Mucosa of gallbladder (tissue), 1 donor: ENCODE measurements around the gene CLCNKA. TPM values are rescaled to one million over a fixed set of nuclear protein-coding genes. Genes with fewer than 3 reads are reported as not detected.
"Not testable (repeated sequence)": the region's sequence is repeated elsewhere in the genome, so short reads cannot be mapped to it uniquely, and the experiment has no call there.

Source experiments
- DNase-seq: peaks from one replicate; pipeline ENCODE4 v3.0.0-alpha.2; 2020; ENCODE audit warnings: low spot score
- total RNA-seq: library from RNA; stranded (reverse); gene quantifications from one replicate; pipeline ENCODE4 v1.2.1, GENCODE V29; 2021
- donor health status: DM: no; HTN: no; CAD: no.

CLCNKA gene
- total RNA-seq, 1 donor from 2014 or later, result 0.32 TPM

DNA sequence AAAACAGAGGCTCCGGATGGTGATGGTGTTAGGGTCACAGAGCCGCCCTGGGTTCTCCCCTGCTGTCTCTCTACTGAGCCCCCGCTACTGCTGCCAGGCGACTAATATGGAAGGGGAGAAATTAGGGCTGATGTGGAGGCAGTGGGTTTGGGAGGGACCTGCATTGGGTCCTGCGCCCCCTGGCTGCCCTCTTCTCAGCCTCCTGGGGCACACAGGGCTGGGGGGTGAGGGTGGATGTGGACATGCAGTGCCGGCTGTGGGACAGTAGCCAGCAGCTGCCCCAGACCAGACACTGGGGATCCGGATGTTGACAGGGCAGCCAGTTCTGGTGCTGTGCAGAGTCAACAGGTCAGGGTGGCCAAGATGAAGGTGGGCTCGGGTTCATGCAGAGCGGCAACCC is 20.3 kb downstream of the CLCNKA start:
- DNase-seq, result no peak

DNA sequence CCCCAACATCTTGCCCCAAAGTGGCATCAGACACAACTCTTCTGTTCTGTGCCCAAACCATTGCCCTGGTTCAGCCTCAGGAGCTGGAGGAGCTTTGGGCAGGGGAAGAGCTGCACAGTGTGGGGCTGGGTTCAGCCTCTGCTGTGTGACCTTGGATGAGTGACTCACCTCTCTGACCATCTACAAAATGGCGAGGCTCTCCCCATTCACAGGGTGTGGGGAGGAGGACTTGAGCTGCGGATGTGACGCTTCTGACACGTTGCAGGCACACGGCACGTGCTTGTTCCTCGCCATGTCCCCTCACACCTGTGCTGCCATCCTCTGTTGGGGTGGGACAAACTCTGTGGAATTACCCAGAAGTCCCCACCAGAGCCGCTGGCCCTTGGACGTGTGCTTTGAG is 20.8 kb downstream of the CLCNKA start:
- not testable (repeated sequence) for DNase-seq

DNA sequence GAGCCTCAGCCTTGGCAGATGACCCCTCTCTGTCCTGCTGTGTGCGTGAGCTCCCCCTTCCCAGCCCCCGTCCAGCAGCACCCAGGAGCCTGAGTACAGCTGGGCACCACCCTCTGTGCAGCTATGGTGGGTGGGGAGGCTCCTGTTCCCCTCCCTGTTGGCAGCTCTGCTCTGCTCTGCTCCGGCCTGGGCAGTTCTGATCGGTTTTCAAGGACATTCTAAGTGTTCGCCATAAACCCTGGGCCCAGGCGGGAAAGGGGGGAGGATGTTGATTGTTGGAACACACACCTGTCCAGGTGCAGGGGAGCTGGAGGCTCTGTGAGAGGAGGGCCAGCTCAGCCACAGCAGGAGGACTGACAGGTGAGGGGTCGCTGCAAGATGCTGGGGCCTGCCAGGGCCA is 21.7 kb downstream of the CLCNKA start, which contains the start of gene CLCNKB:
Gene CLCNKB, plus strand, starts transcription at position 262 of the 400 bp plus-strand sequence. CDS start 711 bp downstream, outside the sequence.
- no peak for DNase-seq

DNA sequence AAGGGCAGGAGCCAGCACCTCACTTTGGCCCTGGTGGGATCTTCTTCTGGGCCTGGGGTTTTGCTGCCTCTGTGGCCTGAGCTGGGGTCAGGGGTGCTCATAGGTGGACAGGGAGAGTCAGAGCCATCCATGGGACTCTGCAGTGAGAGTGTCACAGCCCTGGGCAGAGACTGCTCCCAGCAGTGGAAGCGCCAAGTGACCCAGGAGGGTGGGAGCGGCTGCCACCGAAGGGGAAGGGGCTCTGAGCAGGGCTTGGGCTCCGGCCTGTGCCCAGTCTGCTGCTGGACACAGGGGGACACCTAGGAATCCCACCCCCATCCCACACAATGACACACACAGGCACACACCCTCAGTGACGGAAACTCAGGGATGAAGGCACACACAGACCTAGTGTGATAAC is 22.1 kb downstream of the CLCNKA start:
- no peak for DNase-seq

DNA sequence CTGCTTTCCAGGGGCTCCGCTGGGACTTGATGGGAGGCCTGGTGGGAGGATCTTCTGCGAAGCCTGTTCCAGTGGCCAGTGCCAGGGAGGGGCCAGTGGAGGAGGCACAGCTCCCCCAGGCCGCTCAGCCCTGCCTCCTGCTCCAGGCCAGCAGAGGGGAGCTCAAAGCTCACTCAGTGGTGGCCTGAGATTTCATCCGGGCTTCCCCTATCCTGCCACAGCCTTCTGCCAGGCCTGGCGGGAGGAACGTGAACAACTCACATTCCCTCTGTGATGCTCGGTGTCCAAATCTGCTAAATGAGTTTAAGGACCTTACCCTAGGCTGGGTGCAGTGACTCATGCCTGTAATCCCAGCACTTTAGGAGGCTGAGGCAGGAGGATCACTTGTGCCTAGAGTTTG is 25.0 kb downstream of the CLCNKA start:
- DNase-seq, result no peak

DNA sequence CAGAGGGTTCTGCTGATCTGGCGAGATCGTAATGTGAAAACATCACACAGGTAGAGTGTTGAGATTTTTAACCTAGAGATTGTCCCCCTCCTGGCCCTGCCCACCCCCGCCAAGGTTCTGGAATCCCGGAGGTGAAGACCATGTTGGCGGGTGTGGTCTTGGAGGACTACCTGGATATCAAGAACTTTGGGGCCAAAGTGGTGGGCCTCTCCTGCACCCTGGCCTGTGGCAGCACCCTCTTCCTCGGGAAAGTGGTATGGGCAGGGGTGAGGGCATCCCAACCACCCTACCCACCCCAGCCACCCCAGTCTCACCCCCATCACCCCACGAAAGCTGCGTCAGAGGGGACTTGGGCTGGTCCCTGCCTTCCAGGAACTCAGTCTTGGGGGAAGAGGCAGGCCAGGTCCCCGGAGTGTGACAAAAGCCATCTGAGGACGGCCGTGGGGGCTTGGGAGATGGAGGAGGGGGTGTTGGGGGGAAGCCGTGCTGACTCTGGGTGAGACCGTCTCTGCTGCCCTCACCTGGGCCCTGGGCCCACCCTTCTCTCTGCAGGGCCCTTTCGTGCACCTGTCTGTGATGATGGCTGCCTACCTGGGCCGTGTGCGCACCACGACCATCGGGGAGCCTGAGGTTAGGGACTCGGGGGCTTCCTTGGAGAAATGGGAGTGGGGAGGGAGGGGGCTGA is 26.1 kb downstream of the CLCNKA start:
- no peak for DNase-seq

DNA sequence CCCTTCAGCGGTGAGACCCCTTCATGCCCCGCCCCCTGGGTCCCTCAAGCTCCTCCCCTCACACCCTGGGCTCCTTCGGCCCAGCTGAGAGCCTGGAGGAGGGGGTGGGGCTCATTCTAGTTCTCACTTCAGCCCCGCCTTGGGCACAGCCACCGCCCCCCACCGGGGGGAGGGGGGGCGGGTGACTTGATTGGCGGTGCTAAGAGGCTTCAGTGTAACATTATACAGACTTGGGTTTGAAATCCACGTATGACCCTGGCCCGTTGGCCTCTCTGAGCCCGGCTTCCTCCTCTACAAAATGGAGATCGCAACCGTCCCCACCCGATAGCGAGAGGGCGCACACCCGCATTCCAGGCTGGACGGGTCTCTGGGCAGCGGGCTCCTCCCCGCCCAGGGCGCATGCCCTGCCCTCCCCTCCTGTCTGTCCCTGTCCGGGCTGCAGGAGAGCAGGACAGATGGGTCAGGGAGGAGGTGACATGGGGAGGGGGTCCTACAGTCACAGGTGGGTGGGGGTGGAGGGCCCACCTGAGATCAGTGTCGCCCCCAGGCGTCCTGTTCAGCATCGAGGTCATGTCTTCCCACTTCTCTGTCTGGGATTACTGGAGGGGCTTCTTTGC is 26.8 kb downstream of the CLCNKA start:
- no peak for DNase-seq

DNA sequence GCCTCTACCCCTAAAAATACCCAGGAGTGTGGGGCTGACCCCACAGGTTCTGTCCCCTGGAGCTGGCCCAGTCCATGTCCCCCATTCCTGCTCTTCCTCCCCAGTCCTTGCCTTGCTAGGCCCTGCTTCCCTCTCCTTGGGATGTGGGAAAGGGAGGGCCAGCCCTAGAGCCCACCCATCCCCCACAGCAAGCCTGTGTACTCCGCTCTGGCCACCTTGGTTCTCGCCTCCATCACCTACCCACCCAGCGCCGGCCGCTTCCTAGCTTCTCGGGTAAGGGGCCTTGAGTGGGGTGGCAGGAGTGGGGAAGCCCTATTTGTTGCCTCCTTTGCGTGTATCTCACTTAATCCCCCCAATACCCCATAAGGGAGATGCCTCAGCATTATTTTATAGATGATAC is 28.5 kb downstream of the CLCNKA start:
- no peak for DNase-seq

DNA sequence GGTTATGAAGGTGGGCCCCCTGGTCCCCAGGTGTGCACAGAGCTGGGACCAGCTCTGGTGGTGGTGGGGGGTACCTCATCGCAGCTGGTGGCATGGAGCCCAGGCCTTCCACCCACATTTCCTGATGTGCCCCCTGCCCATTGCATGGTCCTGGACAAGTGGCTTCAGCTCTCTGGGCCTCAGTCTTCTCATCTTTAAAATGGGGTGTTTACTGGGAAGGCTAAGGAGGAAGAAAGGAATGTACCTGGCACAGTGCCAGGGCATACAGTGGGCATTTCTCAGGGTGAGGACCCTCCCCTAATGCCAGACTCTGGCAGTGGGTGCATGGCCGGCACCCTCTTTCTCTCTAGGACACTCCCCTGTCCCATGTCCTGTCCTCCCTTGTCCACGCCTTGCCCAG is 29.2 kb downstream of the CLCNKA start:
- DNase-seq, result no peak

DNA sequence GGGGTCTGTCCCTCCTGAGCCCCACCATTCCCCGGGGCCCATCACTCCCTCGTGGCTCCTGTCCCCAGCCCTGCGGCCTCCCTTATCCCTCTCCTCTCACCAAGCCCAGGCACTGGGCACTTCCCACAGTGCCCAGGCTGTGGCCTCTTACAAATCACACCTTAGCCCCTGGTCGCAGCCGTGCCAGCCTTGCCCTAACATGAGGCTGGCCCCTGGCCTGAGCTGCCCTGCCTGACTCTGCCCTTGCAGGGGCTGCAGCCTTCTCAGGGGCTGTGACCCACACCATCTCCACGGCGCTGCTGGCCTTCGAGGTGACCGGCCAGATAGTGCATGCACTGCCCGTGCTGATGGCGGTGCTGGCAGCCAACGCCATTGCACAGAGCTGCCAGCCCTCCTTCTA is 30.1 kb downstream of the CLCNKA start:
- DNase-seq, result not testable (repeated sequence)

DNA sequence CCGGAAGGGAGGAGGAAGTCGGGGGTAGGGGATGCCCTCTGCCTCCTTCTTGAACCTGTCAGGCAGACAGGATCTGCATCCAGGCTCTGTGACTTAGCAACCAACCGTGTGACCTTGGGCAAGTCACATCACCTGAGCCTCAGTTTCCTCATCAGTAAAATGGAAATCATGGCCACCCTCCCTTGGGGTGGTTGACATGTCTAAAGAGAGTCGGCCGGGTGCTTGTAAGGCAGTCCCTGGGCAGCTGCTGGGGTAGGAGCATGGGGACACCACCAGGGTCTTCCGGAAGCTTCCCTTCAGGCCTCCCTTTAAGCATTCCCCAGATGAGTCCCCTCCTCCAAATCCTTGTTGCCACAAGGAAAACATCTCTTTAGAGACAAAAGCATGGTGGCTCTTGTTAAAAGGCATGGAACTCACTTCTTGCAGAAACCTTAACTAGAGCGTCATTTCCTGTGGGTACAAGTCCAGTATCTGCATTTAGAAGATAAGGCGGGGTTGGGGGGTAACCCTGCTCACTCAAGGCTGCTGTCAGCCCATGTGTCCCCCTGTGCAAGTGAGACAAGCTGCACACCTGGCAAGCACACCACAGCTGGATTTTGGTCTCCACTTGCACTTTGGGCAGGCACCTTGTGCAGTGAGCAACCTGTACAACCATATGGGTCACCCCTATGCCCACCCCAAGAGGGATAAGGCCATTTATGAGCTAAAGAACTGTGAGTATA is 32.1 kb downstream of the CLCNKA start:
- DNase-seq, result no peak

DNA sequence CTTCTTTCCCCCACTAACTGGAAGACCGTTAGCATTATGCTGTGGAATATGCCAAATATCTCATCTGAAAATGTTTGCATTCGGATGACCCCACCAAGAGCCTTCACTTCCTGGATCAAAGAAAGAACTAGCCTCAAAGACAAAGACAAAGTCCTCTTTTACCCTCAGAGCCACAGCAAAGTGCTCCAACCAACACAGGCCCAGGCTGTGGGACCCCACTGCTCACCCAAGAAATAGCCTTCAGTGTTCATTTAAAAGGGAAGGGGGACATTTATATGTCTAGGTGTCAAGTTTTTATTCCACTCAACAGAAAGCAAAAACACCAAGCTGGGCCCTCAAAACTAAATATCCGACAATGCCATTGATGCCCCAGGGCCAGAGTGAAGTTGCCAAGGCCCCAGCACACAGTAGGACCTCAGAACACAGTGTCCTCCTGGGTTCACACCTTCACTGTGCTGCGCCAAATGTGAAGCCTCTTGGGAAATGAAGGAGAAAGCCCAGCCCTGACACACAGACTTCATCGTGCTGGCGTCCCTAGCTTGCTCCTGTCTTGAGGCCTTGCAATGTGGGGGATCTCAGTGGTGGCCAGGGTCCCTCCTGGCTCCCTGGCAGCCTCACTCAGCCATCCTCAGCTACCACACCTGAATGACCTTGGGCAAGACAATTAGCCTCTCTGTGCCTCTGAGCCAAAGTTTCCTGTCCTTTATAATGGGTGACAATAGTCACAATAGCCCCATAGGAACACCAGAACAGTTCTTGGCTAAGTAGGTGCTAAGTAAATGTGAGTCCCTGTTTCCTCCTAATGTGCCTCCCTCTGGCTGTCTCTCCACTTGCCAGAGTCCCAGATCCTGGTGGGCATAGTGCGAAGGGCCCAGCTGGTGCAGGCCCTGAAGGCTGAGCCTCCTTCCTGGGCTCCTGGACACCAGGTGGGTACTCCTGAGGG is 33.0 kb downstream of the CLCNKA start:
- DNase-seq, result no peak

DNA sequence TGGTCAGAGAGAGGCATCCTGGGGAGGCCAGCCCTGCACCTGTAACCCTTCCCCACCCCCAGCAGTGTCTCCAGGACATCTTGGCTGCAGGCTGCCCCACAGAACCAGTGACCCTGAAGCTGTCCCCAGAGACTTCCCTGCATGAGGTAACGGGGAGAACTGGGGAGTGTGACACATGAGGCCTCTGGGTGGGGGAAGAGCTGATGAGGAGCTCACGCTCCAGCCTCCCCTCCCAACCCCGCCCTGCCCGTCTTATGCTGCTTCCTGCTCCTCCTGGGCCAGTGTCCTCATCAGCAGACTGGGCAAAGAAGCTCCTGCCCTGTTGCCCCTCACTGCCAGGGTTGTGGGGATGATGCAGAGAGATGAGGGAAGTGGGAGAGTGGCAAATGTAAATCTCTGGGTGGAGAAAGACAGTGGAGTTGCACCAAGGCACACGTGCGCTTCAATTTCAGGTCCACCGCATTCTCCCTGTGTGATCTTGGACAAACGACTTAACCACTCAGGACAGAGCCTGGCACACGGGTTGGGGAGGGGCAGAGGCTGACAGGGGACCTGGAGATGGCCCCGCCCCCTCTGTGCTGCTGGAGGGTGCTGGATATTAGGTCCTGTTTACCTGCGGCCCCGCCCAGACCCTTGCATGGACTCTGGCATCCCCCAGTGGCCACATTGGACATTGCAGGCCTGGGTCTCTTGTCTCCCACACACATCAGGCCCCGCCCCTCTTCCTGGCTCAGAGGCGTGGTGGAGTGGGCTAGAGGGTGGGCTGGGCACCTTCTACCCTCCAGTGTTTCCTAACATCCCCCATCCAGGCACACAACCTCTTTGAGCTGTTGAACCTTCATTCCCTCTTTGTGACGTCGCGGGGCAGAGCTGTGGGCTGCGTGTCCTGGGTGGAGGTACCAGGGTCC is 34.0 kb downstream of the CLCNKA start:
- DNase-seq, result peak; percentile 86

DNA sequence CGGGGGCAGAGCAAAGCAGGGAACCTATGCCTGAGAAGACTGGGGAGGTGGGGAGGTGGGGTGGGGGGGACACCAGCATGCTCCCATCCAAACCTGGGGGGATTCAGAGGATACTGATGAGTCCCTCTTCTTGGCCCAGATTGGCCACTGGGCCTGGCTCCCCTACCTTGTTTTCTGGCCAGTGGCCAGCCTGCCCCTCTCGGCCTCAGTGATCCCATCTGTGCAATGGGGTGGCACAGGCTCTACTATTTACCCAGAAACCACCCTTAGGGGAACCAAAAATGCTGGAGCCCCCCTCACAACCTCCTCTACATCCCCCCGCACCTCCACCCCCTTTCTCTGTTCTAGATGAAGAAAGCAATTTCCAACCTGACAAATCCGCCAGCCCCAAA is 34.7 kb downstream of the CLCNKA start:
- DNase-seq, result not testable (repeated sequence)

DNA sequence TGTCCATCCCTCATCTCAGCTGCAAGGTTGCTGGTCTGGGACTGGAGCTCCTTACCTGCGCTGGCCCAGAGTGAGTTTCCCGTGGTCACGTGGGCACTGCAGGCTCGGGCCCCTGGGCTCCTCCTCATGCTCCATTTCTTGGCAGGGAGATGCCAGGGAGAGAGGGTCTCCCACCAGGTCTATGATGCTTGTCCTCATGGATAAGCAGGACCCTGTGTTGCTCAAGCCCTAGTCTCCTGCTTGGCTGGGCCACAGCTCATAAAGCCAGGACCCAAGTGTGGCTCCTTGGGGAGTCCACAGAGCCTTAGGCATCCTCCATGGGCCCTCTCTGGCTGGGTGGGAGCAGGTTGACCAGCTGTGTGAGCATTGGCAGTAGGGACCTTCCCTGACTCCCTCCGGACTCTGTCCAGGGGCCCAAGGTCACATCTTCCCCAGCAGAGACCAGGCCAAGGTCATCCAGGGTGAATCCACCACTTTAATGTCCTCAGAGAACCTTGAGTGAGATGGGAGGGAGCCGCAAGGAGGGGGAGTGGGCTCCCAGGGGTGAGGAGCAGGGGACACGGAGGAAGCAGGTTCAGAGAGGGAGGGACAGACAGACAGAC is 35.6 kb downstream of the CLCNKA start:
- not testable (repeated sequence) for DNase-seq

DNA sequence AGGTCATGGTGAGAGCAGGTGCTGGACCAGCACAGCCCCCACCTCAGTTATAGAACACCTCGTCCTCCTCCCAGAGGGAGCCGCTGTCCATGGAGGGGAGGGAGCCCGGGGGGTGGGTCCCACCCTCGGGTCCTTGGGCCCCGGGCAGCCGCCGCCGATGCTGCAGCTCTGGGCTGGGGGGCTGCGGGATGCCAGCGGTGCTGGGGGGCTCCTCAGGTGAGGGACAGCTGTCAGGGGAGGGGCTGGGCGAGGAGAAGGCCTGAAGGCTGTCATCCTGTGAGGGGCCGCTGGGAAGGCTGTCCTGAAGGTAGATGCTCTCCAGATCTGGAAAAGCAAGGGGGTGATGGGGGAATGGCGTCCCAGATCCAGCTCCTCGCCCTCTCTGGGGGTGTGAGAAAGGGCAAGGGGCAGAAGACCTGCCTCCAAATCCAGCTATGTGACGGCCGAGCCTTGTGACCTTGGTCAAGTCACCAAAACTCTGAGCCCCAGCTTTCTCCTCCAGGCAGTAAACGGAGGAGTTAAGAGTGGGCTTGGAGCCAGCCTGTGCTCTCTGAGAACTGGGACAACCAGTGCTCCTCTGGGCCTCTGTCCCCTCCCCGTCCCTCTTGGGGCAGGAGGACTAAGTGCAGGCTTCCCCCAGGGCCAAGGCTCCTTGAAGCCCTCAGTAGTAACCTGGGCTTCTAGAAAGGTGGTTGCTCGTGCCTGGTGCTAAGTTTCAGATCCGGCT is 36.7 kb downstream of the CLCNKA start:
- DNase-seq, result not testable (repeated sequence)

DNA sequence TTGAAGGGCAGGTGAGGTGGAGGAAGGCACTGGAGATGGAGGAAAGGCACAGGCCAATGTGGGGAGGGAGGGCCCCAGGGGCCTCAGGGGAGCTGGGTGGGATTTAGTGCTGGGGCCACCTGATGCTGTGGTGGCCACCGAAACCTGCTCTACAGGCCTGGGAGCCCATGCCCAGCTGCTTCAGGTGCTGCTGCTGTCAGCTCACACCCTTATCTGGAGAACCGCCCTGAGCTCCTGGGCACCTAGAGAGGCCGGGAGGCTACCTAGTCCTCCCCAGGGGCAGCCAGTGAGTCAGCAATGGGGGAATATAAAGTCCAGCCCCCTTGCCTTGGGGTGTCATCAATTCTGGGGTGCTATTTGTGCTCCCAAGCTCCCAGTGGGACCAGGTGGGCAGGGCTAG is 39.4 kb downstream of the CLCNKA start:
- no peak for DNase-seq

DNA sequence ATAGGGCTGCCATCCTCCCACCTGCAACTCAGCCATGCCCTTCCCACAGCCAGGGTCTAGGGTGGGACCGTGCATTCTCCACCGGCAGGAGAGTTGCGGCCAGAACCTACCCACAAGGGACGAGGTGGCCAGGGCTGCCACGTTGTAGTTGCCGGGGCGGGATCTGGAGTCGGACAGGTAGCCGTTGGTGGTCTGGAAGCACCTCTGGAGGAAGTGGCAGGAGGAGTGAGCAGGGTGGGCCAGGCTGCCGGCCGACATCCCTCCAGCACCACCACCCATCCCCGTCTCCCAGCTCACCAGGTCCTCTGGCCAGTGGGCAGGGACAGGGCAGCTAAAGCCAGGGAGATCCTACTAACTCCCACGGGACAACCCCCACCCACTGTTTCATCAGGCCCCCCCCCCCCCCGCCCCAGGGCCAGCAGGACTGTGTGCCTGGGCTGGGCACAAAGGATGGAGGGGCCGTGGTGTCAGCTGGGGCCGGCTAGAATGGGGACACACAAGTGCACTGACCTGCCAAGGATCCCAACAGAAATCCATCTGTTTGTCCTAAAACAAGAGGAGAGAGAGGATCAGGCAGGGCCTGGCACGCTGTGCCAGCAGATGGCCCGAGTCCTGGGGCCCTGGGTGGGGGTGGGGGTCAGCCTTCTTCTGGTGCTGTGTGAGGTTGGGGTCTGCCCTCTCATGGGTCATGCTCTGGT is 40.3 kb downstream of the CLCNKA start:
- DNase-seq, result not testable (repeated sequence)

DNA sequence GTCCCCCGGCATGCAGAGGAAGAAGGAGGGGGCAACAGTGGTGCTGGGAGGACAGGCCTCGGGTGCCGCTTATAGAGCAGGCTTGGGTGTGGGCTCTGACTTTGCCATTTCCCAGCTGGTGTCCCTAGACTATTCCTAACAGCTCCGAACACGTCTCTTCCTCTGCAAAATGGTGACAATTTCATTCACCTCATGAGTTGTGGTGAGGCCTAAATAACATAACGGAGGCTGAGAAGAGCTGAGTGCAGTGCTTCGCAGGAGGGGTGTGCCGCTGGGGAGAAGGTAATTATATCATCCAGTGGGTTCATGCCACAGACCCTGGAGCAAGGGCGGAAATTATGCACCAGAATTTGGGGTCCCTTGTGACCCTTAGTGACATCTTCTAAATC is 40.8 kb downstream of the CLCNKA start:
- DNase-seq, result not testable (repeated sequence)
